Stimulated activated CD4-positive, alpha-beta T cell treated with anti-CD3 and anti-CD28 coated beads, Interleukin-1b, Interleukin-23, amount 100 ng/mL, for 48 hours (primary cell): Measurements from ENCODE around the gene RIMS3.
A peak's percentile ranks its signal among the peaks of the same experiment; 100 is the strongest.
"Not testable (repeated sequence)": the region's sequence is repeated elsewhere in the genome, so short reads cannot be mapped to it uniquely, and the experiment has no call there.

Source experiments
- DNase-seq: peaks from one replicate; pipeline ENCODE4 v3.0.0-alpha.2; 2020

Gene RIMS3

GRCh38 chr1:40629546-40629945 lies 35.9 kb downstream of the RIMS3 start:
- not testable (repeated sequence) for DNase-seq

GRCh38 chr1:40628903-40629292 lies 36.6 kb downstream of the RIMS3 start:
- DNase-seq, result no peak

DNA sequence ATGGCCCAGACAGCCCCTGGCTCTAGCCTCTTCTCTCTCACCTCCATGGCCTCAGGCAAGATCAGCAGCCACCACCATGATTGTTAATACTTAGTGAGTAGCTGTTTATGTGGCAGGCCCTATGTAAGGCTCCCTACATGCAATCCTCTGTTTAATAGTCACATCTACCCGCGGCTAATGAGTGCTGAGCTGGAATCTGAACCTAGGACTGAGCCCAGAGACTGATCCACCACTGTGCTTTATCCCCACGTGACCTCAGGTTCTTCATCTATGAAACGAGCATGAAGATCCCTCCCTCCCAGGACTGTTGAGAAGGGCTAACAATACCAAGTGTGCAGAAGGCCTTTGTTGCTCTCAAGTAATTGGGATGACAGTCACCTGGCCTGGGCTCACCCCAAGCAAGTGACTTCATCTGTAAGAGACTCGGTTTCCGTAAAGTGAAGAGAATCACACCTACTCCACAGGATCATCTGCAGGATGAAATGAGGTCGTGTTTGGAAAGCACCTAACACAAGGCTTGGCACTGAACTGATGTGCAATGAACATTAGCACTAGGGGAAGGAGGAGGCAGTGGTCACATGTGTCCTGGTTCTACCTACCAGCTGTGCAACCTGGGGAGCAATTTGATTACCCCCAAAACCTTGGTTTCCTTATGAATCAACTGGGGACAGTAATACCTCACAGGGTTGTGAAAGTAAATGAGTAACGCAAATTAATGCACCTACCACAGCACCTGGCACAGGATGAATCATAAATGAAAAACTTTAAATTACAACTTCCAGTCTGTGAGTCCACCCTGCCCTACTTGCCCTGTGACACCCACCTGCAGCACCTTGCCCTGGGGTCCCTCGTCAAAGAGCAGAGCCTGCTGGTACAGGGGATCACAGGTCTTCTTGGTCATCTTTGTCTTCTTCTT lies 37.2 kb downstream of the RIMS3 start:
- DNase-seq, result peak; percentile 61

DNA sequence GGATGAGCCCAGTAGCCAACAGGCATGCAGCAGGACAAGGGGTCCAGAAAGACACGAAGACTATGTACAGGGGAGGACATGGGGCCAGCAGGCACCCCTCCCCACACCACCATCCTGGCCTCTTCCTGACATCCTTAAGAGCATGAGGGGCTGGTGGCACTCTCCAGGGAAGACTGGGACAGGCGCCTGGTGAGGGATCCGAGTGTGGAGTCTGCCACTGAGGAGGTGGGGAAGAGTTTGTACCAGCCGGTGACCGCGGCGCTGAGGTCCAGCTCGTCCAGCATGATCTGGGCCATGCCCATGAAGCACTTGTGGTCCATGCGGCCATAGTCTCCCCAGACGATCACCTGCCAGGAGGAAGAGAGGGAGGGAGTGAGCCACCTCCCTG lies 39.1 kb downstream of the RIMS3 start:
- DNase-seq, result no peak

DNA sequence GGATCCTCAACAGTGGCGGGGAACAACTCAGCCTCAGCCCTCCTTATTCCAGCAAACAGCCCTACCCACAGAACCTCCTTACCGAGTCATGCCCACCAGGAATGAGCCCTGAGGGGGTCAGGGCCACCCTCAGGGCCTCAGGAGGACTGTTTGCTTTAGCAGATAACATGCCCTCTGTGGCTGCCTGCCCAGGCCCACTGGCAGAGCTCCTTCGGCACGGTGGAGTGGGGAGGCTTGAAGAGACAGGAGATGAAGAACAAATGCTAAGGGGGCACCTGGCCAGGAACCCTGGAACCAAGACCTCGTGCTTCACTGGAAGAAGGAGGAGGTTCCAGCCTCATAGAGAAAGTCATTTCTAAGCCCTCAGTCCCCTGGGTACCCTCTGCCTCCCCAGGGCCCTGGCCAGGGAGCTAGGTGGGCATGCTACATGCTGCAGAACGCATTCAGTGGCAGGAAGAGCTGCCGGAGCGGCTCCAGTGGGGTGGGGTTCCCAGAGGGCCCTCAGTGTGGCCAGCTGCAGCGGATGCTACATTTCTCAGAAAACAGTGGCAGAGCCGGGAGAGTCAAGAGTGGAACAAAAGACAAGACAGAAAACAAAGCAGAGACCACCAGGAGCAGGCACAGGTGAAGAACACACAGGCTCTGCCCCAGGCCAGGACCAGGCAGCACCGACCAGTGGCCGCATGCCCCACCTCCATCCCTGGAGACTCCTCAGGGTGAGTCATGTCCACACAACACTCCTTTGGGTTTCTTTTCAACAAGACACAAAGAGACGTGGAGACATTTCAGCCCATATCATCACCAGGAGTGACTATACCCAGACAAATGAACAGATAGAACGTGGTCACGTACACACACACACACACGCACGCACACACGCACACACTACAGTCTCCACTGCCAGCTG lies 39.8 kb downstream of the RIMS3 start:
- DNase-seq, result no peak

DNA sequence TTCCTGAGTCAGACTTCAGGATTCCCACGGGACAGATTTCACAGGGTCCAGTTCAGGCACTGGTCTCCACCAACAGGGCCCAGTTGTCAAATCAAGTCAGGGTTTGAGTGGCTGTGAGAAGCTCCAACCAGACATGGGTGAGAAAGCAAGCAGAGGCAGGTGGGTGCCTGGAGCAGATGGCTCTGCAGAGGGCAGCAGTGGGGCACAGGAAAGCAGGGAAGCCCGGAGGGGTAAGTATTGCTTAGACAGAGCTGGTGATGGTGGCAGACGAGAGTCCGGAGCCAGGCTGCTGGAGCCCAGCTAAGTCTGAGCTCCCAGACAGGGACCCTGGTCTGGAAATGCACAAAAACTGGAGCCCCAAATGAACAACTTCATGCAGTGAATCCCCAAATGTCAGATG lies 40.4 kb downstream of the RIMS3 start:
- peak; percentile 31 for DNase-seq

DNA sequence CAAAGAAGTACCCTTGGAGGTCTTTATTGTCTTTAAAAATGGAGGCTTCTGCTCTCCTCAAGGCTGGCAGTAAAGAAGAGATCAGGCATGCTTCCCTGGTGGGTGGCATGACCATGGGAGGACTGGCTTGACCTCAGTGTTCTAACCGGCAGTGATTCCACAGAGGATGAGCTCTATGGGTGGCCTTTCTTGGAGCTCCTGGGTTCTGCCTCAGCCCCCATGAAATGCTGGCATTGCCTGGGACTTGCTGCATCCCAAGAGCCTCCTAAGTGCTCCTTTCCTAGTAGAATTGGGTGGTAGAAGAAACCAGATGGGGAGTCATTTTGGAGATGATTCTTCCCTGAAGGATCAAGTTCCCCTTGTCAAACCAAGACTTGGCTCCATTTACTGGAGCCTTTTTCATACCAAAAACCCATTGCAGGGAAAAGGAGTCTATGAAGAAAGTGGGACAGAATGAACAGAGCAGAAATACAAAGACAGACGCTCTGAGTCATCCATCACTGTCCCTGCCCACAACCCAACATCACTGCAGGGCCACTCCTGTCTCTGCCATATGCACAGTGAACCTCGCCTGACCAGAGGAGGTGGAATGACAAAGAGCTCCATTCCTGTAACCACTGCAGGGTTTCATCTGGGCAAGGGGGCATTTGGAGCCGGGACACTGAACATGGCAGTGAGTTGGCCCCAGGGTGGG lies 42.4 kb downstream of the RIMS3 start:
- no peak for DNase-seq

GRCh38 chr1:40621821-40622450 lies 43.5 kb downstream of the RIMS3 start:
- no peak for DNase-seq

DNA sequence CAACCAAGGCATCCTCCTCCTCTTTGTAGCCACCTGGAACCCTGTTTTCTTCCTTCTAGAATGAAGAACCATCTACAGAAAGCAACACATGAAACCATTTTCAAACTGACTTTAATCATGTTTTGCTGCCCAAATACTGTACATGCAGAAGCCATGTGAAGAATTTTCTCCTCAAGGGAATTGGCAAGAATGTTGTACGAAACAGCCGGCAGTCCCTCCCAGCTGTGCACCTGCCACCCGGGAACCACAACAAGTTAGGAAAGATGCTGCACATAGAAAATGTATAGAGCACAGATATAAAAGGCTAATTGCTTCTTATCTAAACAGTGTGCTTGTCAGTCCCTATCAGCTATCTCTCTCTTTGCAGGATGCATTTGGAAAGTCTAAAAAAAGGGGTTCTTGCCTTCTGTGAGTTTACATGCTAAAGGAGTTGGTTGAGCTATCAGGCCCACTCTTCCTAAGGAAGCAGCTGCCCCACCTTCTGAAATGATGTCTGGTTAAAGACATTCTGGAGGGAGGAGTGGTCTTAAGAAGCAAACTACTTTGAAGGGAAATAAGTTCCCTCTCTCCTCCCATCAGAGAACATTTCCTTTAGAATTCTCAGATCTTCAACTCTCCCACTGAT lies 44.8 kb downstream of the RIMS3 start:
- DNase-seq, result no peak

DNA sequence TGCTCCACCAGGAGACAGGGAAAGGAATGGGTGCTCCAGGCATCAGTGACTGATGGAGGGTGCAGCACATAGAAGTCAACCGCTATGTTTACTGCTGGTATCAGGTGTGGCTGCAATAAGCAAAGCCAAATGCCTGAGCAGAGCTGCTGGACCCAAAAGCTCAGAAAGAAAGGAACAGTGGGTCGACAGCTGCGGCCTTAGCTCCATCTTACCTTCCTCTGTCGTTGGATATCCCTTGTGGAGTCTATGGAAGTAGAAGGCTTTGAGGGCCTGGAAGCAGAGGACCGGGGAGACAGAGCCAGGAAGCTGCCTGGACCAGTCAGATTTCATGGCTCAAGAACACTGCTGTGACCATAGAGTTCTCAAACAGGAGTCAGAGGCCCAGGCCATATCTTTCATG lies 45.3 kb downstream of the RIMS3 start:
- no peak for DNase-seq

GRCh38 chr1:40618108-40618507 lies 47.4 kb downstream of the RIMS3 start:
- DNase-seq, result no peak

DNA sequence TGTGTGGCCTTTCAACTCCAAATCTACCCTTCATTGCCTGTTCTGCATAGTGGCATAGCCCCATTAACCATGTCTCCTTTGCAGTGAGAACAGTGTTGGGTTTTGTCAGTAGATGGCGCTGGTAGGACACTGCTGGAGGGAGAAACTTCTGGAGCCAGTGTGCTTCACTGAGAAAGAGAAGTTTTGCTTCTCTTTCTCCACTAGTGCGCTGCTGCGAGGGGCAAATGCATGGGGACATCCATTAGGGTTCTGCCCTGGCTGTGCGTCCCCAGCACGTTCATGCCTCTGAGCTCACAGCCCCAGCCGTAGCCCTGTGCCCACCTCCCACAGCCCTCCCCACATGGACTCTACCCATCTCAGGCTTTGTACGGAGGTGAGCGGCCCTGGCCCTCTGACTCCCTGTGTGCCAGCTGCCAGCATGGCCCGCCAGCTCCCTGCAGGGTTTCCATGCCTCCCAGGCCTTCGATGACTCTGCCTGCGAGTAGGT lies 53.1 kb downstream of the RIMS3 start:
- peak; percentile 69 for DNase-seq

GRCh38 chr1:40610156-40610555 lies 55.3 kb downstream of the RIMS3 start:
- no peak for DNase-seq

- DNase-seq, result no peak
These were observed 57.6 kb downstream of the RIMS3 start for GRCh38 chr1:40607921-40608320.

- no peak for DNase-seq
These were observed 58.5 kb downstream of the RIMS3 start for GRCh38 chr1:40606978-40607377.

DNA sequence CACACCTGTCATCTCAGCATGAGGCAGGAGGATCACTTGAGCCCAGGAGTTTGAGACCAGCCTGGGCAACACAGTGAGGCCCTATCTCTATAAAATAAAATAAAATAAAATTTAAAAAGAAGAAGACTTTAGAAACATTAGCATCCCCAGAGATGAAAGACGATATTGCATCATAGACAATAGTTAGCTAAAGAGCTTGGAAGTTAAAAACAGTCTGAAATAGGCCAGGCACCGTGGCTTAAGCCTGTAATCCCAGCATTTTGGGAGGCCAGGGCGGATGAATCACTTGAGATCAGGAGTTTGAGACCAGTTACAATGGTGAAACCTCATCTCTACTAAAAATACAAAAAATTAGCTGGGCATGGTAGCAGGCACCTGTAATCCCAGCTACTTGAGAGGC lies 59.3 kb downstream of the RIMS3 start:
- no peak for DNase-seq

DNA sequence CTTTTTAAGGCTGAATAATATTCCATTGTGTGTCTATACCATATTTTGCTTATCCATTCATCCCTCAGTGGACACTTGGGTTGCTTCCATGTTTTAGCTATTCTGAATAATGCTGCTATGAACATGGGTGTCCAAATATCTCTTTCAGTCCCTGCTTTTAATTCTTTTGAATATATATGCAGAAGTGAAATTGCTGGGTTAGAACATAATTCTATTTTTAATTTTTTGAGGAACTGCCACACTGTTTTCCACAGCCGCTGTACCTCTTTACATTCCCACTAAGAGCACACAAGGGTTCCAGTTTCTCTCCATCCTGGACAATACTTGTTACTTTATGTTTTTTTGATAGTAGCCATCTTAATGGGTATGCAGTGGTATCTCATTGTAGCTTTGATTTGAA lies 65.6 kb downstream of the RIMS3 start:
- no peak for DNase-seq

DNA sequence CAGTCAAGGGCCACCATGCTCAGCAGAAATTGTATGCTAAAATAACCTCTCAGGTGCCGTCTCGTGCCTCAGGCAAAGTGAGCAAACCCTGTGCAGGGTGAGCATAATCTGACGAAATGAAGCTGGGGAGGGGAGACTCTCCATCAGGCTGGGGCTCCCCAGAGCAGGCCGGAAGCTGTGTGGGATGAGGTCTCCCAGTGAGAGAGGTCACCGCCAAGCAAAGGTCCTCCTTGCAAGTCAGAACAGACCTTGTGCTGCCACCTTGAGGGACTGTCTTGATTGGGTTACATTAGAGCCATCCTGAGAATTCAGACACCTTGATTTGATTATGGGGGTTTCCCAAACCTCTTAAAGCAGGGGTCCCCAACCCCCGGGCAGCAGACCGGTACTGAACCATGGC lies 69.9 kb downstream of the RIMS3 start:
- DNase-seq, result no peak

DNA sequence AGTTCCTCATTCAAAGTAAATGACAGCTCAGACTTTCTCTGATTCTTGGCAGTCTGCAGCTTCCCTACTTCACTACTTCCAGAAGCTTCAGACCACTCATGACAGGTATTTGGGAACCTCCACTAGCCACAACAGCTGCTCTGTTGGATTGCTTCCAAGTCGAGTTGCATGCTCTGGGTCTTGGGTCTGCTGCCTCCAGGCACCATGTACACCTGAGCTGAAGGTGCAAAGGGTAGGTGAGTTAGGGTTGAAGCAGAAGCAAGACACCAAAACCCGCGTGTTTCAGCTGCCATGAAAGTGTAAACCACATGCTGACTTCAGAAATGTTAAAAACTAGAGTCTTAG lies 71.3 kb downstream of the RIMS3 start:
- DNase-seq, result no peak

DNA sequence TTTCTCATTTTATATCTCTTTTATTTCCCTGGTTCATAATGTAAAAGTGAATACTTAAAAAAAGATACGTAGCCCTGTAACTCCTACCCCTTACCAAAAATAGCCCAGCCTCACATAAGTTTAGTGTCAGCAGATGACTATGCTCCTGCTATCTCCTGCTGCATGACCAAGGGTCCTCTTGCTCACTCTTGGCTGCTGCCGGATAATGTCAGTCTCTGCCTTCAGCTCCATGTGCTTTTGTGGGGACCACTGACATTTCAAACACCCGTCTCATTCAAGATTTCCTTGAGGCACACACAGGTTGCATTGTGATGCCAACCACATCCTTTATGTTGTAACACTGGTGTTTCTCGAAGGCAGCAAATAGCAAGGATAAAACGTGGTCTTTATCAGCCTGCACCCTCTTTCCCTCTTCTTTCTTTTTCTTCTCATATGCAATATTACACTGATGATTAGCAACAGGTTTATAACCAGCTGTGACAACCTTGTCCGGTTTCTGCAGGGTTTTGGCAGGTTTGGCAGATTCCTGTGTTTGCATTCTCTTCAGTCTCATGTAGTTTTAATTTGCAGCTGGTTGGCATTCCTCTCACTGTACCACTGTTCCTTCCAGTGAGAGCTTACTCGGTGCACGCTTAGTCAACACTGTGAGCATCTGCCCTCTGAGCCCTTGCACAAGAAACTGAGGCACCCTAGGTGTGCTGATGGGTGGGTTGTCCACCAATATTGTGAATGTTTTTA lies 71.9 kb downstream of the RIMS3 start:
- no peak for DNase-seq

- DNase-seq, result no peak
These were observed 73.2 kb downstream of the RIMS3 start for GRCh38 chr1:40592107-40592803.
